Measurements from ENCODE around the gene RANBP17.
"Not testable (repeated sequence)": the region's sequence is repeated elsewhere in the genome, so short reads cannot be mapped to it uniquely, and the experiment has no call there.

Gene RANBP17

DNA sequence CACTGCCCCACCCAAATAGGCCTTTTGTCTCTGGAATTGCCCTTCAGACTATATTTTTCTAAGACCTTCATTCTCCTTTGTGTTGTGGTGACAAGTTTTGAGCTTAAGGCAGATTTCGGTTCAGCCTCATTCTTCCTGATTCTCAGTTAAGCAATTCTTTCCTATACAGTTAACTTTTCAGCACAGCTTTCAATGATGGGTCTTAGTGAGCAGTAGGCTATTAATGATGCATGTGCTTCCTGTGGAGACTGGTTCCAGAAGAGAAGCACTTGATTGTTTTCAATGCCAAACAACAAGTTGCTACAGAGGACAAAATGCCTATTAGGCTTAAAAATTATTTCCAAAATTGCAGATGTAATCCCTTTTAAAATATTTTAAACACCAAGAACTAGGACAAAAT is 399.5 kb downstream of the RANBP17 start:
- DNase-seq = no peak

DNA sequence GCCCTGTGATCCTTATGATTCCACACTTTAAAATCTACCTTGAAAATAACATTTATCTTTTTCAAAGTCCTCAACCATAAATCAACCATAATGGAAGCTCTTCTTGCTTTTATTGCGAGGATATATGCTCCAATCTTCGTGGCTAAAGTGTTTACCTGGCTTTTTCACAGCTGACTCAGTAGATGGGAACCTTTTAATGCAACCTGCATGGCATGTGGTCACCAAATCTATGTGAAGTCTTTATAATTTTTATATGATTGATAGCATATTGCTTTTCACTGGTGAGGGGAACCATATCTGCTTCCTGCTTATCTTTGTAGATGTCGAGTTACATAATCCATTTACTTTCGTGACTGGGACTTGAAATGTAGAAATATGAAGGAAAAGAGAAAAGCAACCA is 400.1 kb downstream of the RANBP17 start:
- DNase-seq = no peak

DNA sequence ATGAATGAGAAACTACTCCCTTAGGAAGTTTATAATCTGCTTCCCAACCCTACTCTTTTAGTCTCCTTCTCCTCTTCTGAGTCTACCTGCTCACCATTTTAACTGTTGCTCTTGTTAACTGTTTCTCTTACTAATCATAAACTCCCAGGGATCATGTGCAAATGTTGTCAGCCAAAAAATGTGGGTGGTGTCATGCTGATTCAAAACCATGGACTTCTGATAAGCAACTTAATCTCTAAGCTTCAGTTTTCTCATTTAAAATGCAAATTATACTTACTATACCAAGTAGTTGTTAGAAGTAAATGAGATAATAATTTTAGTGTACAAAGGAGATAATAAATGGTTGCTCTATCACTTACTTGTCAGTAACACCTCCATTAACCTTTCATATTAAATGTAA is 401.4 kb downstream of the RANBP17 start:
- no peak for DNase-seq

DNA sequence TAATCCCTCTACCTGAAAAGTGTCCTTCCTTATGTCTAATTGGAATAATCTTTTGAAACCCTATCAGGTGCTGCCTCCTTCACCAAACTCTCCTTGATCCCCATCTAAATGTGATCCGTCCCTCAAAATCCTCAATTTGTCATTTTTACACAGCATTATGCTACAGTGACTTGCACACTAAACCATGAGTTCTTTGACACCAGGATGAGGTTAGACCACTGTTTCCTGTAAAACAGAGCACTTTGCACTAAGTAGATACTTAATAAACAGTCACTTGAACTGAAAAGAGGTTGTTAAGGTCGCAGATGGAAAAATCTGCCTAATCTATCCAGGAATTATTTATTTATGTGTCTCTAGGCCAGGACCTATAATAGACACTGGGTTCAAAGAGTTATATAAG is 403.0 kb downstream of the RANBP17 start:
- DNase-seq = no peak

DNA sequence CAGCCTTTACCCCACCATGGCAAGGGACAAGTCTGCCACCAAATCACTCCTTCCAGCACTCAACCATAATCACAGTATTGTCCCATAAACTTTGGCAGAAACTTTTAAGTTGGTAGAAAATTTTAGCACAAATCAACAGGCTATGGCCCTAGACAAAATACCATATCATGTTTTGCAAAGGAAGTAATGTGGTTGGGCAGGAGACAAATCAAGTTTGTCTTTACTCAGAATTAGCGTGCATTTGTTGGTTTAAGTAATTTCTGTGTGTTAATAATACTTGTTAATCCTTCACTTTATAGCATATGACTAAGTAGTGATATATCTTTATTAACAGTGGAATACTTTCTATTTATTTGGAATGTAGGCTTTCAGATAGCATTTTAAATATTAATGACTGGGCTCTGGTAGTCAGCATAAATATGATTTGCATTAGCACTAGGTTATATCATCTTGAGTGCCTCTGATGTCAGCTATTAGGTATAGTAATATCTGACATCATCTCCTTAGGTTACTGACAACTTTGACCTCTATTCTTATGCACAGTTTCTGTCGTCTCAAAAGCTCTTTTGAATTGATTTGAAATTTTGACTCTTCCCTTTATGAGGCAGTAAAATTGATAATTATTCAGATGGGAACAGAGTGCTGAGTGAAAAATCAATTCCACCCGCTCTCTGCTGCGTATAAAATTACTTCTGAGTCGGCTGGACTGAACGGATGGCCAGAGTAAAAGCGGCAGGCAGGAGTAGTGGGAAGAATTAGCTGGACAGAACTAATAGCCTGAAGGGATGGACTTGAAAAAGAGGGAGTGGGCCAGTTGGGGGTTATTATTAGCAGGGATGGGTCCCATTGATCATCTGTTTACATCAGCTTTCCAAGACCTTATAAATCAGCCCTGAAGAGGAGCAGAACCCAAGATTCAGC is 407.1 kb downstream of the RANBP17 start:
- DNase-seq = no peak

DNA sequence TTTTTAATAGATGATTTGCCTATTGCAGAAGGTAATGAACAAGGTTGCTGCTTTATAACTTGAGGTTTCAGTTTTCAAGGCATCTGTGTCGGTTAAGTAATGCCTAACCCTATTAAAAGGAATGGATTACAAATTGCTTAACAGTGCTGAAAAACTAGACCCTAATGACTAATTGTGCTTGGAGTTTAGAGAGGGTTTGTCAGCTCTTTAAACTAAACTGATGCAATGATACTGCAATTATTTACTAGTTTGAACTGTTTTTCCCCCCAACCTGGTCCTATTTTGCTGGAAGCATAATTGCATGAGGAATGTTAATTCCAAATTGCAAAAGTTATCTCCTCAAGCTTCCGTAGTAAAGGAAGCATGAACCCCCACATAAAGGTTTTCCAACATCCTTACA is 407.9 kb downstream of the RANBP17 start:
- DNase-seq = no peak

DNA sequence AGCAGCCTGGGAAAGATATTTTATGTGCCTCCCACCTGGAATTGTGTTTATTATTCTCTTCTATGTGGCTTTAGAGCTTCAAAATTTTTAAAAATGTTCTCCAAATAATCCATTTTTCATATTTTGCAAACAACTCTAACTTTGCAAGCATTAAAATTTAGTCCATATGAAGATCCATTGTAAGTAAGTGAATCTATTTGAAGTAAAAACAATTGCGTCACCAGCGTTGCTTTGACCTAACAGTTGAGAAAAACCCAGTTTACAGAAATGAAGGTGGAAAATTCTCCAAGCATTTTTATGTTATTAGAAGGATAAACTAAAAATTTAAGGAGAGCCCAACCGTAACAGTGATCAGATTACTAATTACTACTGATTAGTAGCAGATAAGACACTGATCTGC is 408.3 kb downstream of the RANBP17 start:
- DNase-seq = no peak

DNA sequence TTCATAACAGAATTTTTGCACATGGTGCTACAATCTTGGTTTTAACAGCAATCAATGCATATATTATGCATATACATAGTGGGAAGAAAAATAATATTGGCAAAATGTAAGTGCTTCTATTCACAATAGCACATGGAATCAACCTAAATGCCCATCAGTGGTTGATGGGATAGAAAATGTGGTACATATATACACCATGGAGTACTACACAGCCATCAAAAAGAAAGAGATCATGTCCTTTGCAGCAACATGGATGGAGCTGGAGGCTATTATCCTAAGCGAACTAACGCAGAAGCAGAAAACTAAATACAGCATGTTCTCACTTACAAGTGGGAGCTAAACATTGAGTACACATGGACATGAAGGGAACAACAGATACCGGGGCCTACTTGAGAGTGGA is 410.0 kb downstream of the RANBP17 start:
- DNase-seq = no peak

DNA sequence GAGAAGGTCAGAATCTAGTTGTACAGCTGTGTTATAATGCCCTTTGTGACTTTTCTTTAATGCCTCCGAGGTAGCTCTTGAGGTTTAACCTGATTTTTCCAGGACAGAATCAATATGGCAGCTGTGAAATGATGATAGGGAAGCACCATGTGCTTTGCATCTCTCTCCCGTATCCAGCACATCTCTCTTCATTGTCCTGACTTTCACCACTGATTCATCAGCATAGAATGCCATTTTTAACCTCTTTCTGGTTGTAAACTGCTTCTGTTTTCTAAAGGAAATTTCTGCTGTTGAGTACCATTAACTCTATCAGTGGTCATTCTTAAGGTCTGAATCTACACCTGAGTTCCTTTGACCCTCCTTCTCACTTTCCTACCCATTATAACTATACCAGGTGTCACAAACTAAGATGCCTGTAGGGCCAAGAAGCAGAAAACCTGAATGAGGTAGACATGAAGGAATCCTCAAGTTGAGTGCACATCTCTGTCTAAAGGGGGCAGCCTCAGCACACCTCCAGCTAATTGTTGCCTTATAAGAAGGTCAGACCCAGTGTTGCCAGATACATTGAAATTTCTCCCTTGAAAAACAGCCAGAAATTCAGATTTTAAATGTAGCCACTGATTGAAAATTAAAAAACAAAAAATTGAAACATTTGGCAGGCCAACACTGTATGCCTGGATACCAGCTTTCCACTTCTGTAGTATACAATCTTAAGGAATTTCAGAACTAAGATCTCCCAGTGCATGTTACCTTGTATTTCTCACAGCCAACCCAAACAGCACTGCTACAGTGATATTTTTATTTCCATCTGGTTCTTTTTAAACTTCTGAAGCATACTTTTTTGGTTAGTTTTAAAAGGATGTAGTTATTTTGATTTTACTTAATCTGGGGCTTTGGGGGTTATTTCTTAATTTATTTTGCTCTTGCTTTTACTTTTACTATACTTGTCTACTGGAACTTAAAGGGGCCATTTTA is 411.5 kb downstream of the RANBP17 start:
- DNase-seq = peak in 1 of 2 experiments; percentile 2

DNA sequence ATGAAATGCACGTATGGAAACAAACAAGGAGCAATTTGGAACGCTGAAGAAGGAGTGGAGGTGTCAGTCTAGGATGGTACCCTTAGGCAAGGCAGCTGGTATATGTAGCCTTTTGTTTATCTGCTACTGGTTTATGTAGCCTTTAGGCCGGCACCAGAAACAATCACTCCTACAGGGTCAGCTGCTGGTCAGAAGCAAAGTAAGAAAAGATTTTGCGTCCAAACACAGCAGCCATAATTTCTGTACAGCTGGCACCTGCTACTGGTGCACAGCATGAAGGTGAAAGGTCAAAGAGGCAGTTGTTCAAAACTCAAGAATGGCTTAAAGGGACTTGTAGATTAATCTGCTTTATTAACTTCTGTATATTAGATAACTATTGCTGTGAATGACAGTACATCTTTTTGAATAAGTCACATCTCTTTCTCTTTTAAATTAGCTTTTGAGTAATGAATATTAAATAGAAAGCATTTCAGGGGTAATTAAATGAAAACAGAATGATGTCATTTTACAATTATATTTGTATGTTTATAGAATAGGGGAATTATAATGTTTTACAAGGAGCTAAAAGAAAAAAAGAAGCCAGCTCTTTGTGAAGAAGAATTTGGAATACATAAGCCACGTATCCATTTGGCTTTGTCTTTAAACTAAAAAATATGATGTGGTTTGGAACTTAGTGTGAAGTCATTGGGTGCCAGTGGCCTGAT is 414.2 kb downstream of the RANBP17 start:
- no peak for DNase-seq

DNA sequence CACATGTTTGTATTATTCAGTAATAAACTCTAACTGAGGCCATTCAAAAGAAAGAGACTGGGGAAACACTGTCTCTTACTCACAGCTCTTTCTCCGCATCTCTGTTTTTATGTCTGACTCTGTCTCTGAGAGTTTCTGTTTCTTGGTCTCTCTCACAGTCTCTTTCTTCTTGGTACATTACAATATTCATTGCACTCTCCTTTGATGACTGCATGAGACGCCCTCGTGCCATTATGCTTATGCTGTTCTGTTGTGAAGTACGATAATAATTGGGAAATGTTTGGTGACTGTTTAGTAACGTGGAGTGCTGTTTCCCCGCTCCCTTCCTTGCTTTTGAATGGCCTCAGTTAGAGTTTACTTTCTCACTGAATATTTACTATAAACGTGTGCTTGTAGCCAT is 421.9 kb downstream of the RANBP17 start:
- no peak for DNase-seq

DNA sequence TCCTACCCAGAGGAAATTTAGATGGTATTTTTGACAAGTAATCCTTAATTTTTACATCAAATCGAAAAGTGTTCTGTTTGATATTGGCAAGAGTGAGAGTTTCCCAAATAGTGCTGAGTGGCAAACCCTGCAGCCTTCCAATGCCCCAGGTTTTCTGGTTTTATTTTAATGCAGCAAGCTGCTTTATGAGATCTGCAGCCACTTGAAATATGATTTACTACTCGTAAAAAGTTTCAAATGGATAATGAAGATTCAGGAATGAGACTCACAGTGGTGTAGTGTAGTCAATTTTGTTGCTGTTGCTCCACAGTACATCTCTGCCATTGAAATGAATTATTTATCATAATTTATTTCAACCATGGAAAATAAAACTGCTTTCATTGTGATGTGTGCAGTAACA is 423.6 kb downstream of the RANBP17 start:
- DNase-seq = no peak

DNA sequence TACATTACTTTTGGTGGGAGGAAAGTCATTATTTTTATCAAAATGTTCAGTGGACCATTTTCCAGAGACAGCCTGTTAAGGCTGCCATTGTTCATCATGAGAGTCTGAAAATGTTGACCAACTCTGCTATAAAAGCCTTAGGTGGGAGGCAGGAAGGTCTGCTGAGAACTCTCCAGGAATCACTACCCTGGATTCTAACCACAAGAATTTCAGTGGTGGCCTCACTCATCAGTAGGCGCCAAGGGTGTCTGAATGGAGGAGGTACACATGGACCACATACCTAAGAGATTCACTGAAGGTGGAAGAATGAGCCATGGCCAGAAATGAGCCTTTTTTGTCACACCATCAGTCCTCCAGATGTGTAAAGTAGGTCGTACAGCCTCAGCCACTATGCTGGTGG is 426.2 kb downstream of the RANBP17 start:
- DNase-seq = no peak

DNA sequence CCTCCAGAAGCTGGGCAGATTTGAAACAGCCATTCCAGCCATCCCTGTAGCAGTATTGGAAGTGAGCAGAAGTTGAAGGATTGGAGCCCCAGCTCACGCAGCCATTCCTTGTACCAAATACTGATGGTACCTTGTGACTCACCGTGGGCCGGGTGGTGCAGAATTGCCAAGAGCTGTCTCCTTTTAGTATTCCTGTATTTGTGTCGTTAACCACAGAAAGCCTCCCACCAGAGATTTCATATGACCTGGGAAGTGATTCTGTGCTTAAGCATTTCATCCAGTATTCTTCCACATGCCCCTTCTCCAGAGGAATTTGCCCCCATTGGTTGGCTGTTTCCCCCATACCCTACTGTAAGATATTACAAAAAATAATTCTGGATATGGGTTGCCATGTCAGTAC is 429.6 kb downstream of the RANBP17 start:
- DNase-seq = no peak

DNA sequence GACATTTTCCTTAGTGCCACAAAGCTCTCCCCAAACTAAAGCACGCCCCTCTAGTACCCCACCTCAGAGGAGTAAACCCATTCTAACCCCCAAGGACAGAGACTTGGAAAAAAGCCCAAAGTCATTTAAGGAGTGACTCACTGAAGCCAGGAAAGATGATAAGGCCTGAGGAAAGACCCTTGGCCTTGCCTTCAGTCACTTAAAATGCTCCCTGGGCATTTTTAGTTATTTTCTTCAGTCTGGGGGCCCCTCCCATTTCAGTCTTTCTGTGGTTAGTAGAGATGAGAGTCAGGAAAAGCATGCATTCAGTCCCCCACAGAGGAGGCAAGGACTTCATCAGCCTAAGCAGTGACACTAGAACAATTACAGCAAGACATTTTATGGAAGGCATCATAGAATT is 433.5 kb downstream of the RANBP17 start:
- DNase-seq = no peak

DNA sequence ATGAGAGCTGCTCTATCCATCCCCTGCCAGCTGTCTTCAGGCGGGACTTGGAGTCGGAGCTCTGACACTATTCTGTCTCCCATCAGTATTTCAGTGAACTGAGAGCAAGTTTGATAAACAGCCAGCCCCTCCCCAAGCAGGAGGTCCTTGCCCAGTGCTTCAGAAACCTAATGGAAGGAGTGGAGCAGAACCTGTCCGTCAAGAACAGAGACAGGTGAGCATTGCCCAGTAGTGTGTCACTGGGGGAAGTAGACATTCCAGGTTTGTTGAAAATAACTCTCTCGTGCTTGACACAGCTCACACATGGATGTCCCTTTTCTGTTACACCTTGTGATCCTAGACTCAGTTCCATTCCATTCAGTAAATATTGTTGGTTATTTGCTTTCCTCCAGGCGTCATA is 434.0 kb downstream of the RANBP17 start:
- no peak for DNase-seq

DNA sequence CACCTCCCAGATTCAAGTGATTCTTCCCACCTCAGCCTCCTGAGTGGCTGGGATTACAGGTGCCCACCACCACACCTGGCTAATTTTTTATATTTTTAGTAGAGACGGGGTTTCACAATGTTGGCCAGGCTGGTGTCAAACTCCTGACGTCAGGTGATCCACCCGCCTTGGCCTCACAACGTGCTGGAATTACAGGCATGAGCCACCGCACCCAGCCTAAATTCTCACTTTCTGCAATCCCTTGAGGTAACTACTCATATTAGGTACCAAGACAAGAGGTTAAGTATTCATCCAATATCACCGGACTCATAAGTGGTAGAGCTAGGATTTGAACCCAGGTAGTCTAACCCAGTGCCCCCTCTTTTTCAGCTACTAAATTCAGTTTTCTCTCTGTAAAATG is 436.1 kb downstream of the RANBP17 start:
- DNase-seq = not testable (repeated sequence)

DNA sequence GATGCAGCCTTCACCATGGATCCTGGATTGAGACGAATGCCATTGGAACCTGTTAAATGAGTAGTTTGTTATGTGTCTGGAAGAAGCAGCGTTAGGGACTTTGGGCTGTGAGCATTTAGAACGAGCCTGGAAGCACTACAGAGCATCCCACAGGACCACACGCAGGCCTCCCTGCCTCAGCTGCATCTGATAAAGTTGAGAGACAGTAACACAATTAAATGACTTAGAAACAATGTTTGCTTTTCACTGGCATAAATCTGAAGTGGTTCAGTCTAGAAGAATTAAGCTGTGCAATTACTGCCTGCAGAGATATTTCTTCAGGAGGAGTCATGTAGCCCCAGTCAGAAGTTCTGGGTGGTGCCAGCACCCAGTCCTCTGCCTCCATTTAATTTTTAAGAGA is 437.4 kb downstream of the RANBP17 start:
- DNase-seq = no peak

DNA sequence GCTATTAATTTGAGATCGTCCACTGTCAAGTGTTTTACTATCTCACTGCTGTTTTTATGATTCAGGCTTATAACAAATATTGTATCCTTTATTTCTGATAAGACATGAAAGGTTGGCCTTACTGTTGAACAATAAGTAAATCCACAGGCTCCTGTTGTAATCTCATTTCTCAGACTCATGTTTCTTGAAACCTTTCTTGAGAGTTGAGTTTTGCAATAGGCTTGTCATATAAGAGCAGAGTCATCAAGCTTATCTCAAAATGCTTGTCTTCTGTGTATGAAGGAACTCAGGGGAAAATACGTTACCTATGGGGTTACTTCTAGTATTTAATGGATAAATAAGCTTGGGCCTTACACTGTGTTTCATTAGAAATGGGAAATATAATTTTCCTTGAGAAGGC is 438.0 kb downstream of the RANBP17 start:
- no peak for DNase-seq

DNA sequence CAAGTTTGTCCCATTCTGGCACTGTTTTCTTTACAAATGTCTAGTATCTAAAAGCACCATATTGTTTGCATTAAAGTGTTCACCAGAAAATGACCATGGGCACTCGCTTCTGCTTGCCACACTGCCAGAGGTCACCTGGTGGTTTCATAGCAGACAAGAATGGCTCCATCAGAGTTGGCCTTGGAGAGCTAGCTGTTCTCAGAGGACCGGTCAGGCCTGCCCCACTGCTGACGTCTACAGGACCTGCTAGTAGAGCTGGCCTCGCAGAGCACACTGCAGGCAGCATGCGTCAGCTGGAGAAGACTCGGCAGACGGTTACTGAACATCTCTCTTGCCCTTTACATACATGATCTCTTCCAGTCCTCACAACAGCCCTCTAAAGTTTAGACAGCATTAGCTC is 438.5 kb downstream of the RANBP17 start:
- no peak for DNase-seq

DNA sequence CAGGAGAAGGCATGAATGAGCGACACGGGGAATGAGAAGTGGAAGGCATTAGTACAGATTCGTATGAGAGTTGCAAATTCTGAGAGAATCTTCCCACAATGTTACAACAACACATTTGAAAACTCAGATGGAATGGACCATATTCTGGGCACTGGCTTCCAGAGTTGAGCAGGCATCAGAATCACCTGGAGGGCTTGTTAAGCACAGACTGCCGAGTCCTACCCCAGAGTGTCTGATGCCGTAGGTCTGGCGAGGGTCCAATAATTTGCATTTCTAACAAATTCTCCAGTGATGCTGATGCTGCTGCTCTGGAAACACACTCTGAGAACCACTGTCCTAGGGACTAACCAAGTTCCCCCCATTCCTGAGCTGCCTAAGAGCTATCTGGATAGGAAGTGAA is 444.3 kb downstream of the RANBP17 start:
- no peak for DNase-seq

DNA sequence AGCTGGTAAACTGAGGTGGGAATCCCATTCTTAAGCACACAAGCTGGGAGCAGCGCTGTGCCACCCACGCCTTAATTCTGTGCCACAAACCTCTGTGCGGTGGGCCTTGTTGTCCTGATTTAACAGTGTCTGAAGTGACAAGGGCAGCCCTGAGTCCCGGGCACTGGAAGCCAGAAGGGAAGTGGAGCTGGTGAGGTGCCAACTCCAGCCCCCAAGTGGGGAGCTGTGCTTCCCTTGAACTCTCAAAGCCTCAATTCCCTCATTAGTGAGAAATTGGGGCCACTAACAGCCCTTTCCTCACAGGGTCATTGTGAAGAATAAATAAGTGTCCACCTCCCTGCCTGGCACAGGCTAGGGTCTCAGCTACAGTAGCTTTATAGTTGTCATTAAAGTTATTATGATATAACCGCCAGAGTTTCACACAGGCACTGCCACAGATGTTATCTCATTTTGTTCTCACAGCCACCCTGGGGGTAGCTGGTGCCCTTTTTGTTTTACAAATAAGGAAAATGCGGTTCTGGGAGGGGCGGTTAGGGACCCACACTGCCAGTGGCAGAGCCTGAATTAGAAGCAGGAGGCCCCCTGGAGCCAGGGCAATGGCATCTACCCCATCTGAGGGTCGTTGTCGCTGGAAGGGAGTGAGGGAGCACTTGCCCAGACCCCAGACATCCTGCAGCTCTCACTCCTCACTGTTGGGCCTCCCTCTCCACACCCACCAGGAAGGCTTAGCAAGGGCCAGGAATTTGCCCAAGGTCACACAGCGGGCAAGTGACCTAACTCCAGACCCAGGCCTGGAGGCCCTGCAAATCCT is 445.2 kb downstream of the RANBP17 start:
- no peak for DNase-seq

Measured in NCI-H446 (cell line).